HCT116 (cell line): ENCODE measurements around the gene KCNQ1OT1. TPM values are rescaled to one million over a fixed set of nuclear protein-coding genes. Genes with fewer than 3 reads are reported as not detected.

Experiments used
- ATAC-seq: fragments of 200-7000 bp; cut with Tn5 transposase; 2 replicates; pipeline ENCODE4 v1.9.1; 2020; ENCODE audit warnings: mild to moderate bottlenecking, moderate library complexity
- BruUV-seq: library from RNA; stranded (reverse); fragments of 400-500 nt; replicated peaks from 2 replicates; lab custom pipeline; 2021; lab: Mats Ljungman, UMichigan
- CTCF ChIA-PET: fragments of 300-600 bp; sonication (Branson Sonifier 250); formaldehyde crosslinking; loops from one replicate; lab custom pipeline; 2021; ENCODE audit warnings: antibody characterized with exemption; lab: Charles Lee
- POLR2A ChIA-PET: fragments of 300-600, 350-600 bp; sonication (Branson Sonifier 250); formaldehyde crosslinking; loops from one replicate; lab custom pipeline; 2021; ENCODE audit warnings: antibody characterized with exemption; lab: Charles Lee
- RAD21 ChIA-PET, 2 experiments: fragments of 300-600 bp; sonication (Branson Sonifier 250); formaldehyde crosslinking; loops; one replicate each; lab custom pipeline; 2023; ENCODE audit warnings: low total read pairs in 2 of 2; ENCODE audit not compliant: uncharacterized antibody in 2 of 2, unreplicated experiment in 2 of 2, low non-redundant PET in 1 of 2; lab: Charles Lee
- DNase-seq: peaks from one replicate; pipeline ENCODE4 v3.0.0-alpha.2; 2010; ENCODE audit warnings: low read depth, low spot score
- H2AFZ ChIP-seq: fragments of 200-600 bp; shearing (Covaris generic), sonication (generic); 2 replicates; pipeline ENCODE4 v1.6.1; 2017; ENCODE audit warnings: low read depth, mixed run types, mixed read lengths, antibody characterized with exemption, low read length; ENCODE audit not compliant: poor library complexity, severe bottlenecking
- H3K27ac ChIP-seq: 2 replicates; pipeline ENCODE4 v1.5.1; 2012; ENCODE audit warnings: low read depth, low read length
- H3K27me3 ChIP-seq: fragments of 200-600 bp; sonication (generic); 2 replicates; pipeline ENCODE4 v1.6.1; 2016; ENCODE audit warnings: mixed run types, low read length, mixed read lengths; ENCODE audit not compliant: insufficient read depth
- H3K36me3 ChIP-seq, 2 experiments: fragments of 200-500 bp in 1 of 2; fragments of 200-600 bp in 1 of 2; sonication (Bioruptor generic) in 1 of 2; sonication (generic) in 1 of 2; 2 replicates each; pipeline versions ENCODE4 v1.5.1 to v1.6.1; 2014 to 2016; ENCODE audit warnings: low read length in 2 of 2, inconsistent platforms in 1 of 2, mixed read lengths in 1 of 2, mixed run types in 1 of 2; ENCODE audit not compliant: insufficient read depth in 2 of 2, control insufficient read depth in 1 of 2
- H3K4me1 ChIP-seq, 2 experiments: fragments of 200-600 bp in 1 of 2; sonication (generic) in 1 of 2; 2 replicates each; pipeline versions ENCODE4 v1.5.1 to v1.6.1; 2012 to 2017; ENCODE audit warnings: low read length in 2 of 2, inconsistent platforms in 1 of 2, mild to moderate bottlenecking in 1 of 2, mixed read lengths in 1 of 2, mixed run types in 1 of 2, moderate library complexity in 1 of 2; ENCODE audit not compliant: insufficient read depth in 2 of 2, control insufficient read depth in 1 of 2
- H3K4me2 ChIP-seq: fragments of 200-600 bp; sonication (generic); 2 replicates; pipeline ENCODE4 v1.6.1; 2017; ENCODE audit warnings: mixed run types, low read length, mixed read lengths
- H3K4me3 ChIP-seq, 2 experiments: fragments of 200-600 bp in 1 of 2; sonication (generic) in 1 of 2; replicated peaks in 1 of 2; 2 replicates each; pipeline ENCODE4 v1.5.1; 2011 to 2016; ENCODE audit warnings: low read length in 2 of 2, control low read depth in 1 of 2, low read depth in 1 of 2, mild to moderate bottlenecking in 1 of 2, mixed read lengths in 1 of 2, mixed run types in 1 of 2
- H3K79me2 ChIP-seq: fragments of 200-600 bp; sonication (generic); 2 replicates; pipeline ENCODE4 v1.6.1; 2017; ENCODE audit warnings: mild to moderate bottlenecking, mixed run types, low read length, moderate library complexity, mixed read lengths; ENCODE audit not compliant: insufficient read depth
- H3K9ac ChIP-seq: fragments of 200-600 bp; sonication (generic); 2 replicates; pipeline ENCODE4 v1.6.1; 2016; ENCODE audit warnings: low read length, mixed read lengths
- H3K9me2 ChIP-seq: fragments of 200-600 bp; sonication (generic), shearing (Covaris generic); 2 replicates; pipeline ENCODE4 v1.6.1; 2017; ENCODE audit warnings: mixed run types, mild to moderate bottlenecking, moderate library complexity; ENCODE audit not compliant: insufficient read depth
- H3K9me3 ChIP-seq, 2 experiments: fragments of 200-500 bp in 1 of 2; fragments of 200-600 bp in 1 of 2; sonication (Bioruptor generic) in 1 of 2; sonication (generic) in 1 of 2; 2 replicates each; pipeline ENCODE4 v1.6.1; 2014 to 2017; ENCODE audit warnings: low read length in 2 of 2, mixed read lengths in 2 of 2, inconsistent platforms in 1 of 2, low read depth in 1 of 2, mild to moderate bottlenecking in 1 of 2, mixed run types in 1 of 2, moderate library complexity in 1 of 2; ENCODE audit not compliant: control insufficient read depth in 1 of 2, insufficient read depth in 1 of 2
- H4K20me1 ChIP-seq: fragments of 200-600 bp; sonication (generic), shearing (Covaris generic); 2 replicates; pipeline ENCODE4 v1.6.1; 2017; ENCODE audit warnings: mixed run types, mild to moderate bottlenecking, moderate library complexity; ENCODE audit not compliant: insufficient read depth
- CBX3 ChIP-seq: IDR thresholded peaks from 2 replicates; pipeline ENCODE4 v1.6.1; 2012; ENCODE audit warnings: low read depth
- CEBPB ChIP-seq: IDR thresholded peaks from 2 replicates; pipeline ENCODE4 v1.6.1; 2012; ENCODE audit warnings: low read depth
- EGR1 ChIP-seq: IDR thresholded peaks from 2 replicates; pipeline ENCODE4 v1.6.1; 2012; ENCODE audit warnings: low read depth
- EZH2 ChIP-seq: fragments of 200-600 bp; sonication (generic); IDR thresholded peaks from 2 replicates; pipeline ENCODE4 v1.6.1; 2017; ENCODE audit warnings: antibody characterized with exemption, mixed run types
- MAX ChIP-seq: IDR thresholded peaks from 2 replicates; pipeline ENCODE4 v1.6.1; 2012
- TCF7L2 ChIP-seq: IDR thresholded peaks from 2 replicates; pipeline ENCODE4 v1.7.0; 2011; ENCODE audit warnings: borderline replicate concordance, inconsistent platforms; ENCODE audit not compliant: insufficient read depth, insufficient read length; ENCODE audit errors: extremely low read depth
- YY1 ChIP-seq: IDR thresholded peaks from 2 replicates; pipeline ENCODE4 v1.6.1; 2011; ENCODE audit warnings: low read length, low read depth, moderate library complexity, mild to moderate bottlenecking; ENCODE audit not compliant: insufficient replicate concordance; ENCODE audit errors: extremely low read depth
- ZBTB33 ChIP-seq: IDR thresholded peaks from 2 replicates; pipeline ENCODE4 v1.6.1; 2011; ENCODE audit warnings: mild to moderate bottlenecking, low read length, moderate library complexity; ENCODE audit not compliant: insufficient replicate concordance; ENCODE audit errors: extremely low read depth
- intact Hi-C: fragments of 100-400 bp; cut with micrococcal nuclease; formaldehyde crosslinking; loops from 2 replicates; pipeline ENCODE4 v1.10.0; 2022
- total RNA-seq: library from RNA; stranded (reverse); gene quantifications from one replicate; pipeline ENCODE4 v1.2.1, GENCODE V29; 2021; ENCODE audit not compliant: unreplicated experiment

Gene KCNQ1OT1
- total RNA-seq, 1 experiment from 2014 or later: 1.1 TPM

- Histone ChIP-seq H3K4me2 (no peak overlapping the region), H3K4me1 (no peaks in the 10 kb centered on the region), H3K4me3 (no peak overlapping the region), H3K9ac (no peak overlapping the region), H3K36me3 (no peaks in the 10 kb centered on the region), H3K27me3 (no peaks in the 10 kb centered on the region), H2AFZ (no peak overlapping the region), H4K20me1 (no peaks in the 10 kb centered on the region), H3K27ac (no peak overlapping the region), H3K9me2 (no peaks in the 10 kb centered on the region), H3K9me3 (peaks cover 10% of the 10 kb centered on the region in 2 experiments; a peak in 2 of 4 replicates), H3K79me2 (no peaks in the 10 kb centered on the region)
- no peak for TF ChIP-seq TCF7L2
- no peak for TF ChIP-seq CEBPB
- TF ChIP-seq ZBTB33: no peak
- TF ChIP-seq MAX: no peak
- TF ChIP-seq CBX3: no peak
- TF ChIP-seq EZH2: no peak
- no peak for TF ChIP-seq EGR1
- no peak for TF ChIP-seq YY1
- BruUV-seq: no TSS peak
- RAD21 ChIA-PET: no interaction called here
- CTCF ChIA-PET: no interaction called here
- ATAC-seq (no peak), DNase-seq (no peak)
- intact Hi-C loops: no loop called here
- POLR2A ChIA-PET: no interaction called here
Observed at GRCh38 chr11:2649848-2650247, 49.9 kb downstream of the KCNQ1OT1 start.
